MM.1S (cell line): ENCODE data around the gene AGBL4.

Experiments used
- DNase-seq: peaks from one replicate; pipeline ENCODE4 v3.0.0-alpha.2; 2015
- H2AFZ ChIP-seq: fragments of 300-600 bp; sonication (generic); 2 replicates; pipeline ENCODE4 v1.6.0; 2016; ENCODE audit warnings: antibody characterized with exemption, low read length
- H3F3A ChIP-seq: fragments of 300-600 bp; sonication (generic); 2 replicates; pipeline ENCODE4 v1.6.1; 2016; ENCODE audit warnings: mild to moderate bottlenecking, antibody characterized with exemption, low read length, moderate library complexity, mixed read lengths; ENCODE audit not compliant: insufficient read depth
- H3K27ac ChIP-seq: fragments of 300-600 bp; sonication (generic); 2 replicates; pipeline ENCODE4 v1.5.1; 2016; ENCODE audit warnings: mild to moderate bottlenecking, low read length
- H3K27me3 ChIP-seq: fragments of 300-600 bp; sonication (generic); replicated peaks from 2 replicates; pipeline ENCODE4 v1.6.0; 2016; ENCODE audit warnings: low read length; ENCODE audit not compliant: insufficient read depth
- H3K36me3 ChIP-seq: fragments of 300-600 bp; sonication (generic); replicated peaks from 2 replicates; pipeline ENCODE4 v1.6.1; 2016; ENCODE audit warnings: mild to moderate bottlenecking, low read length, mixed read lengths; ENCODE audit not compliant: insufficient read depth
- H3K4me1 ChIP-seq: fragments of 300-600 bp; sonication (generic); 2 replicates; pipeline ENCODE4 v1.6.1; 2016; ENCODE audit warnings: low read length, mixed read lengths
- H3K4me2 ChIP-seq: fragments of 300-600 bp; sonication (generic); 2 replicates; pipeline ENCODE4 v1.6.0; 2016; ENCODE audit warnings: low read depth, low read length
- H3K4me3 ChIP-seq: fragments of 300-600 bp; sonication (generic); 2 replicates; pipeline ENCODE4 v1.5.1; 2016; ENCODE audit warnings: low read length, mixed read lengths
- H3K79me2 ChIP-seq: fragments of 300-600 bp; sonication (generic); 2 replicates; pipeline ENCODE4 v1.6.1; 2016; ENCODE audit warnings: mixed run types, low read length, mixed read lengths
- H3K9ac ChIP-seq: fragments of 300-600 bp; sonication (generic); 2 replicates; pipeline ENCODE4 v1.6.1; 2016; ENCODE audit warnings: low read length, mixed read lengths
- H3K9me2 ChIP-seq: fragments of 300-600 bp; sonication (generic); replicated peaks from 2 replicates; pipeline ENCODE4 v1.6.1; 2016; ENCODE audit warnings: mild to moderate bottlenecking, low read length, mixed read lengths; ENCODE audit not compliant: insufficient read depth
- H3K9me3 ChIP-seq: fragments of 300-600 bp; sonication (generic); replicated peaks from 2 replicates; pipeline ENCODE4 v1.6.1; 2016; ENCODE audit warnings: mild to moderate bottlenecking, low read length, mixed read lengths; ENCODE audit not compliant: insufficient read depth
- H4K20me1 ChIP-seq: fragments of 300-600 bp; sonication (generic); 2 replicates; pipeline ENCODE4 v1.6.1; 2016; ENCODE audit warnings: mild to moderate bottlenecking, low read length, moderate library complexity, mixed read lengths; ENCODE audit not compliant: insufficient read depth
- EZH2 ChIP-seq: fragments of 300-600 bp; sonication (generic); optimal IDR thresholded peaks from 2 replicates; pipeline ENCODE3; 2017; ENCODE audit warnings: low read depth, mild to moderate bottlenecking, antibody characterized with exemption, low read length, mixed read lengths
- EZH2phosphoT487 ChIP-seq: fragments of 300-600 bp; sonication (generic); IDR thresholded peaks from 2 replicates; pipeline ENCODE4 v1.6.1; 2018; ENCODE audit warnings: antibody characterized with exemption, low read length
- TF ChIP-seq, protein P1 (sequence below): fragments of 300-600 bp; sonication (generic); IDR thresholded peaks from 2 replicates; pipeline ENCODE4 v1.5.1; 2016; ENCODE audit warnings: antibody characterized with exemption, low read length, mixed read lengths

AGBL4 gene

DNA sequence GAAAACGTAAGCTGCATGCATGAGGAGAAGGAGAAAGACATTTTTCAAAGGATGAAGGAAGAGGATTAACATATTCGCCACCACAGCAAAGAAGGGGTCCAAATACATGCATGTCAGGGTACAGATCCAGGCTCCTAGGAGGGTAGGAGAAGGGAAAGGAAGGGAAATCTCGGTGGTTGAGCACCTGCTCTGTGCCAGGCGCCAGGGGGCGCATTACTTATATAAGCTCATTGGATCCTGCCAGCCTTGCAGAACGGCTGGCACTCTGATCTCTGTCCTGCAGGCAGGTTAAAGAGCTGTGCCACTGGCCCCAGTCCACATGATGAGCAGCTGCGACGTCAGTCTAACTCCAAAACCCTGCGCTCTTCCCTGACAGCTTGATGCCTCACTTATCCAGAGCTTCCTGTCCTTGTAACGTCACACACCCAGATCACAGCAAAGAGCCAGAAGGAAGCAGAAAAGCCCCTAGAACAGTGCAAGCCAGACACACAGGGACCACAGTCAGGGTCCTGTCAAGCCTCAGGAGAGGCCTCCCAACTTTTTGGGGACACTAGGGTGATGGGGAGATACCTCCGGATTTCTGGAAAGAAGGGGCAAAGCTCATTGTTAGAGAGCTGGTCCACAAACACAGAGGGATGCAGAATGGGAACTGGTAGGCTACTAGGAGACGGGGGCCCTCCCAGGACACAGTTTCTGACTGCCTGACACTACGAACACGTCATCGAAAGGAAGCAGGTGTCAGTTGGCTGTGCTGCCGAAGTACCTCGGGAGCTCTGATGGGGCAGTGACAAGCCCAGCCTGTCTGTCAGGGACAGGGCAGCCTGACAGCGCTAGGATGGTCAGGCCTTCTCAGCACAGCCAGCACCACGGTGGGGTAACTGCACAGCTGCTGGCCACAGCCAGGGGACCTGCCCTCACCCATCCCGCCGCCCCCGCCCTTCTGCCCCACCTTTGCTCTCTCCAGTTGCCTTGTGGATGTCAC, 1346.2 kb downstream of the AGBL4 start:
- H2AFZ ChIP-seq = no peak overlapping the region
- H3K9me2 ChIP-seq = no peaks in the 10 kb centered on the region
- no peaks in the 10 kb centered on the region for H3K36me3 ChIP-seq
- no peak overlapping the region for H3K9ac ChIP-seq
- peak; percentile 57 for DNase-seq
- H3K79me2 ChIP-seq = no peaks in the 10 kb centered on the region
- no peaks in the 10 kb centered on the region for H3K27me3 ChIP-seq
- H3K4me3 ChIP-seq = no peak overlapping the region
- H3F3A ChIP-seq = no peaks in the 10 kb centered on the region
- TF ChIP-seq EZH2phosphoT487 = no peak
- no peak for TF ChIP-seq EZH2
- TF ChIP-seq, protein P1, sequence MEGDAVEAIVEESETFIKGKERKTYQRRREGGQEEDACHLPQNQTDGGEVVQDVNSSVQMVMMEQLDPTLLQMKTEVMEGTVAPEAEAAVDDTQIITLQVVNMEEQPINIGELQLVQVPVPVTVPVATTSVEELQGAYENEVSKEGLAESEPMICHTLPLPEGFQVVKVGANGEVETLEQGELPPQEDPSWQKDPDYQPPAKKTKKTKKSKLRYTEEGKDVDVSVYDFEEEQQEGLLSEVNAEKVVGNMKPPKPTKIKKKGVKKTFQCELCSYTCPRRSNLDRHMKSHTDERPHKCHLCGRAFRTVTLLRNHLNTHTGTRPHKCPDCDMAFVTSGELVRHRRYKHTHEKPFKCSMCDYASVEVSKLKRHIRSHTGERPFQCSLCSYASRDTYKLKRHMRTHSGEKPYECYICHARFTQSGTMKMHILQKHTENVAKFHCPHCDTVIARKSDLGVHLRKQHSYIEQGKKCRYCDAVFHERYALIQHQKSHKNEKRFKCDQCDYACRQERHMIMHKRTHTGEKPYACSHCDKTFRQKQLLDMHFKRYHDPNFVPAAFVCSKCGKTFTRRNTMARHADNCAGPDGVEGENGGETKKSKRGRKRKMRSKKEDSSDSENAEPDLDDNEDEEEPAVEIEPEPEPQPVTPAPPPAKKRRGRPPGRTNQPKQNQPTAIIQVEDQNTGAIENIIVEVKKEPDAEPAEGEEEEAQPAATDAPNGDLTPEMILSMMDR = peak; percentile 71
- no peak overlapping the region for H3K27ac ChIP-seq
- no peaks in the 10 kb centered on the region for H4K20me1 ChIP-seq
- no peak overlapping the region for H3K4me2 ChIP-seq
- no peaks in the 10 kb centered on the region for H3K4me1 ChIP-seq
- no peaks in the 10 kb centered on the region for H3K9me3 ChIP-seq

DNA sequence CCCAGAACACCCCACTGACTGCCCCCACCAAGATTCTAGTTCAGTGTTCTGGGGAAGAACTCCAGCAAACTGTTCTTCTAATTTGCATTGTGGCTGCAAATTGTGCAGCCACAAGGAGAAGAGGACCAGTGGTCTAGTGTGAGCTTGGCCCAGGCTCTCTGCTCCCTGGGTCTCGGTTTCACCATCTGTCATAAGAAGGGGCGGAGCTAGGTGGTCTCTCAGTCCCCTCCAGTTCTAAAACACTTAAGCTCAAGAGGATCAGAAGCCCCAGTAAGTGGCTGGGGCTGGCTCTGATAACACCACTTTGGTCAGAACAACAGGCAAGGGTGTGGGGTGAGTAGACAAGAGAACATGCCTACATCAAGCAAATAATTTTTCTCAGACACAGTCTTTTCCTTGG, 1346.9 kb downstream of the AGBL4 start:
- TF ChIP-seq, protein P1 = no peak
- TF ChIP-seq EZH2 = no peak
- TF ChIP-seq EZH2phosphoT487 = no peak
- no peaks in the 10 kb centered on the region for H3K4me1 ChIP-seq
- H3K4me2 ChIP-seq = no peak overlapping the region
- no peaks in the 10 kb centered on the region for H3K9me2 ChIP-seq
- H3F3A ChIP-seq = no peaks in the 10 kb centered on the region
- H4K20me1 ChIP-seq = no peaks in the 10 kb centered on the region
- no peak overlapping the region for H3K27ac ChIP-seq
- H3K27me3 ChIP-seq = no peaks in the 10 kb centered on the region
- DNase-seq = no peak
- H3K9me3 ChIP-seq = no peaks in the 10 kb centered on the region
- no peak overlapping the region for H2AFZ ChIP-seq
- no peaks in the 10 kb centered on the region for H3K79me2 ChIP-seq
- no peak overlapping the region for H3K9ac ChIP-seq
- no peaks in the 10 kb centered on the region for H3K36me3 ChIP-seq
- H3K4me3 ChIP-seq = no peak overlapping the region

DNA sequence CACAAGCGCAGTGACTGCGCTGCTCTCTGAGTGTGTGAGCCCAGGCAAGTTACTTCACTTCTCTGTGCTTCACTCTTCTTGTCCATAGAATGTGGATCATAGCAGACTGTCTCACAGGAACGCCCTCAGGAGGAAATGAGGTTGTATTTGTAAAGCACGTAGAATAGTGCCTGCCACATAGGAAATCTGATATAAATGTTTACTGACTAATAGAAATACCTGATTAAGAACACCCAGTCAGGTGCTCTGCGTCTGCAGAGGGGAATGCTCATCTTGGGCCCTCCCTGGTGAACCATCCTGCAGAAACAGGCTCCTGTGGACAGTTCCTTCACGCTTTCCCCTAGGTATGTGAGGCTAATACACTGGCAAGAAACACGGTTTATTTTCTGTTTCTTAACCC, 1347.4 kb downstream of the AGBL4 start:
- H3K27me3 ChIP-seq = no peaks in the 10 kb centered on the region
- H3K36me3 ChIP-seq = no peaks in the 10 kb centered on the region
- no peak overlapping the region for H3K9ac ChIP-seq
- H2AFZ ChIP-seq = no peak overlapping the region
- H3K79me2 ChIP-seq = no peaks in the 10 kb centered on the region
- no peaks in the 10 kb centered on the region for H4K20me1 ChIP-seq
- no peak overlapping the region for H3K4me2 ChIP-seq
- no peaks in the 10 kb centered on the region for H3K4me1 ChIP-seq
- H3K9me3 ChIP-seq = no peaks in the 10 kb centered on the region
- no peak overlapping the region for H3K27ac ChIP-seq
- H3K9me2 ChIP-seq = no peaks in the 10 kb centered on the region
- no peak for TF ChIP-seq EZH2
- TF ChIP-seq EZH2phosphoT487 = no peak
- TF ChIP-seq, protein P1 = no peak
- H3K4me3 ChIP-seq = no peak overlapping the region
- DNase-seq = no peak
- no peaks in the 10 kb centered on the region for H3F3A ChIP-seq
